GM12878 (cell line): ENCODE results near the gene S1PR1. TPM values are rescaled to one million over a fixed set of nuclear protein-coding genes. Genes with fewer than 3 reads are reported as not detected.

Experiments used
- ATAC-seq: fragments of 200-7000 bp; cut with Tn5 transposase; 3 replicates; pipeline ENCODE4 v1.9.1; 2020; ENCODE audit warnings: mild to moderate bottlenecking, moderate library complexity
- BruUV-seq: library from RNA; stranded (reverse); fragments of 400-500 nt; replicated peaks from 2 replicates; lab custom pipeline; 2021; lab: Mats Ljungman, UMichigan
- CTCF ChIA-PET: fragments of 300-600 bp; sonication (Branson Sonifier 250); formaldehyde crosslinking; extraction: SDS; loops from one replicate; lab custom pipeline; 2021; ENCODE audit warnings: inconsistent platforms; lab: Yijun Ruan, JAX
- POLR2A ChIA-PET: fragments of 350-600 bp; formaldehyde crosslinking; extraction: SDS; loops from one replicate; lab custom pipeline; 2021; ENCODE audit warnings: inconsistent platforms; lab: Charles Lee
- RAD21 ChIA-PET: fragments of 300-600 bp; sonication (Branson Sonifier 250); formaldehyde crosslinking; loops from one replicate; lab custom pipeline; 2023; ENCODE audit warnings: antibody characterized with exemption; ENCODE audit not compliant: unreplicated experiment; lab: Charles Lee
- SMC1A ChIA-PET: fragments of 300-600 bp; sonication (Branson Sonifier 250); formaldehyde crosslinking; loops from one replicate; lab custom pipeline; 2023; ENCODE audit not compliant: unreplicated experiment, uncharacterized antibody; lab: Charles Lee
- DNase-seq: peaks from one replicate; pipeline ENCODE4 v3.0.0-alpha.2; 2011; ENCODE audit warnings: low read depth, low spot score
- FAIRE-seq: peaks from 3 replicates; lab custom pipeline; 2011; peaks lifted over from hg19 to GRCh38; lab: Jason Lieb, UNC
- H2AFZ ChIP-seq: 2 replicates; pipeline ENCODE4 v1.6.0; 2011; ENCODE audit warnings: low read depth, low read length, control low read depth; ENCODE audit not compliant: control insufficient read depth
- H3K27ac ChIP-seq: 2 replicates; pipeline ENCODE4 v1.5.1; 2011; ENCODE audit warnings: control low read depth; ENCODE audit not compliant: control insufficient read depth, insufficient read depth
- H3K27me3 ChIP-seq, 2 experiments: replicated peaks in 1 of 2; 2 replicates each; pipeline versions ENCODE4 v1.6.0 to v1.6.1; 2011; ENCODE audit warnings: low read length in 1 of 2; ENCODE audit not compliant: control insufficient read depth in 2 of 2, insufficient read depth in 2 of 2
- H3K36me3 ChIP-seq, 2 experiments: 2 replicates each; pipeline ENCODE4 v1.5.1; 2011; ENCODE audit warnings: low read length in 1 of 2; ENCODE audit not compliant: control insufficient read depth in 2 of 2, insufficient read depth in 2 of 2
- H3K4me1 ChIP-seq: 2 replicates; pipeline ENCODE4 v1.6.1; 2011; ENCODE audit warnings: mild to moderate bottlenecking, low read length, moderate library complexity, mixed read lengths; ENCODE audit not compliant: control insufficient read depth, insufficient read depth
- H3K4me2 ChIP-seq: 2 replicates; pipeline ENCODE4 v1.6.0; 2011; ENCODE audit warnings: control low read depth; ENCODE audit not compliant: control insufficient read depth, insufficient read depth
- H3K4me3 ChIP-seq: fragments of 200-600 bp; sonication (generic); 2 replicates; pipeline ENCODE4 v1.5.1; 2016
- H3K79me2 ChIP-seq: 2 replicates; pipeline ENCODE4 v1.6.0; 2011; ENCODE audit warnings: low read length; ENCODE audit not compliant: control insufficient read depth, insufficient read depth
- H3K9ac ChIP-seq: 2 replicates; pipeline ENCODE4 v1.8.0; 2011; ENCODE audit warnings: low read length, control low read depth, mixed read lengths; ENCODE audit not compliant: control insufficient read depth, insufficient read depth
- H3K9me3 ChIP-seq: replicated peaks from 3 replicates; pipeline ENCODE4 v1.5.1; 2011; ENCODE audit warnings: mild to moderate bottlenecking, low read length; ENCODE audit not compliant: control insufficient read depth, insufficient read depth
- H4K20me1 ChIP-seq: 2 replicates; pipeline ENCODE4 v1.6.0; 2011; ENCODE audit not compliant: control insufficient read depth, insufficient read depth
- BCL11A ChIP-seq: IDR thresholded peaks from 2 replicates; pipeline ENCODE4 v1.6.1; 2011; ENCODE audit warnings: low read depth, low read length
- BCL3 ChIP-seq: IDR thresholded peaks from 2 replicates; pipeline ENCODE4 v1.6.1; 2011; ENCODE audit warnings: borderline replicate concordance, low read depth, mild to moderate bottlenecking, moderate library complexity, low read length; ENCODE audit not compliant: insufficient read depth, poor library complexity, severe bottlenecking
- CREM ChIP-seq: IDR thresholded peaks from 2 replicates; pipeline ENCODE4 v1.6.1; 2014; ENCODE audit warnings: antibody characterized with exemption, low read depth
- IKZF1 ChIP-seq: fragments of 450-650 bp; conservative IDR thresholded peaks from 2 replicates; pipeline ENCODE4 v1.6.1; 2017; ENCODE audit warnings: antibody characterized with exemption, mild to moderate bottlenecking
- IKZF2 ChIP-seq, 2 experiments: fragments of 450-650 bp; IDR thresholded peaks; 2 replicates each; pipeline ENCODE4 v1.6.1; 2017; ENCODE audit warnings: mild to moderate bottlenecking in 2 of 2, moderate library complexity in 2 of 2
- IRF4 ChIP-seq: IDR thresholded peaks from 2 replicates; pipeline ENCODE4 v1.6.1; 2011; ENCODE audit warnings: low read depth, low read length
- JUNB ChIP-seq: IDR thresholded peaks from 2 replicates; pipeline ENCODE4 v1.6.1; 2016; ENCODE audit warnings: antibody characterized with exemption, mild to moderate bottlenecking
- MTA2 ChIP-seq: fragments of 450-650 bp; IDR thresholded peaks from 2 replicates; pipeline ENCODE4 v1.6.1; 2016; ENCODE audit warnings: low read depth, mild to moderate bottlenecking, moderate library complexity
- NFIC ChIP-seq: IDR thresholded peaks from 2 replicates; pipeline ENCODE4 v1.6.1; 2012; ENCODE audit warnings: low read depth, mild to moderate bottlenecking, inconsistent platforms, low read length, moderate library complexity
- RELB ChIP-seq: fragments of 450-650 bp; IDR thresholded peaks from 2 replicates; pipeline ENCODE4 v1.6.1; 2017; ENCODE audit warnings: low read depth, mild to moderate bottlenecking, moderate library complexity
- REST ChIP-seq: IDR thresholded peaks from 2 replicates; pipeline ENCODE4 v1.6.1; 2012; ENCODE audit warnings: mild to moderate bottlenecking, low read depth, low read length
- ZNF24 ChIP-seq: fragments of 450-650 bp; IDR thresholded peaks from 2 replicates; pipeline ENCODE4 v1.6.1; 2017; ENCODE audit warnings: antibody characterized with exemption, mild to moderate bottlenecking
- ZNF592 ChIP-seq: fragments of 450-650 bp; IDR thresholded peaks from 2 replicates; pipeline ENCODE4 v1.6.1; 2017; ENCODE audit warnings: mild to moderate bottlenecking, moderate library complexity
- WGBS: methylation state at CpG from one replicate; pipeline ENCODE4 v1.1.6; 2016; ENCODE audit warnings: low lambda C conversion rate; ENCODE audit not compliant: insufficient replicate concordance, insufficient coverage; ENCODE audit errors: missing lambda C conversion rate; 5-methylcytosine and 5-hydroxymethylcytosine counted together
- in situ Hi-C: fragments of 300-500 bp; cut with MboI; formaldehyde crosslinking; loops from 9 replicates; pipeline ENCODE4 v1.14.3; 2018; ENCODE audit warnings: mixed read lengths
- intact Hi-C: fragments of 100-400 bp; cut with micrococcal nuclease; formaldehyde crosslinking; loops from one replicate; pipeline ENCODE4 v1.14.2; 2022; ENCODE audit not compliant: unreplicated experiment
- polyA plus RNA-seq, 11 experiments: library from polyadenylated mRNA; depleted of rRNA in 4 of 11; unstranded in 6 of 11; stranded (reverse) in 5 of 11; fragments of >200 nt; fragmentation: Nextera tagmentation in 4 of 11; fragmentation: Illumina TruSeq in 1 of 11; extraction: Ambion mirVana in 4 of 11; extraction: Trizol in 1 of 11; gene quantifications; 1 replicate in 1 of 11; 2 replicates in 10 of 11; pipeline versions ENCODE4 v1.2.1 to v1.2.3, GENCODE V29; 2011 to 2016; ENCODE audit warnings: inconsistent platforms in 2 of 11, missing spikeins in 2 of 11, low read depth in 1 of 11
- total RNA-seq, 4 experiments: library from RNA; depleted of rRNA in 3 of 4; stranded (reverse); fragments of >200 nt in 3 of 4; fragmentation: Illumina TruSeq in 1 of 4; extraction: Trizol in 1 of 4; gene quantifications; 2 replicates each; pipeline versions ENCODE4 v1.2.1 to v1.2.3, GENCODE V29; 2013 to 2021

Gene S1PR1
- total and polyA plus RNA-seq, 10 of the 15 experiments (the other 5 are each of a cell fraction or from before 2014, with no cell fraction given), result 3.8 to 59.4 (median 30.7) TPM

- Histone ChIP-seq H3K9me3 (no peaks in the 10 kb centered on the region), H3K36me3 (no peaks in the 10 kb centered on the region), H3K27ac (peak overlapping the region; percentile 63), H3K4me2 (peak overlapping the region; percentile 80), H3K27me3 (no peaks in the 10 kb centered on the region), H4K20me1 (no peaks in the 10 kb centered on the region), H2AFZ (peak overlapping the region; percentile 68), H3K9ac (no peak overlapping the region), H3K79me2 (no peaks in the 10 kb centered on the region), H3K4me1 (peaks cover 12% of the 10 kb centered on the region), H3K4me3 (no peak overlapping the region)
- intact Hi-C loops (no loop called here), in situ Hi-C loops (no loop called here)
- ATAC-seq (peak; percentile 97), FAIRE-seq (peak; percentile 57), DNase-seq (peak; percentile 67)
- 0% methylated on average over 1 of the region's 1 CpG for WGBS
- POLR2A ChIA-PET, result interaction anchor here (1.2 to 1.7 kb wide), 2 partner anchors 14 to 27 kb away, joined by 3 to 4 read pairs; no protein-coding TSS in a partner anchor
- RAD21 ChIA-PET, result interaction anchor here (1.1 to 2.0 kb wide), 6 partner anchors 14 to 135 kb away, joined by 3 to 7 read pairs (median 4); no protein-coding TSS in a partner anchor
- no TSS peak for BruUV-seq
- SMC1A ChIA-PET, result interaction anchor here (1.6 to 3.1 kb wide), 3 partner anchors 12 to 44 kb away, joined by 7 to 15 read pairs (median 11); no protein-coding TSS in a partner anchor
- CTCF ChIA-PET, result interaction anchor here (0.6 to 3.0 kb wide), 5 partner anchors 13 to 85 kb away, joined by 3 to 14 read pairs (median 3); no protein-coding TSS in a partner anchor
- no peak for TF ChIP-seq REST
- peak; percentile 62 to 74; a peak in 3 of 4 replicates for TF ChIP-seq IKZF2 (IDR thresholded peaks at IDR 0.05)
- peak; percentile 72; the same call in 1 of the 2 replicates for TF ChIP-seq CREM
- peak; percentile 39; the same call in 1 of the 2 replicates for TF ChIP-seq IKZF1
- peak; percentile 28; the same call in 1 of the 2 replicates for TF ChIP-seq ZNF24
- TF ChIP-seq NFIC, result peak; percentile 69; the same call in 1 of the 2 replicates
- peak; percentile 61 for TF ChIP-seq RELB
- TF ChIP-seq ZNF592, result no peak
- TF ChIP-seq JUNB, result peak; percentile 50
- peak; percentile 55; the same call in 1 of the 2 replicates for TF ChIP-seq MTA2
- no peak for TF ChIP-seq BCL3
- peak; percentile 69 for TF ChIP-seq IRF4
- TF ChIP-seq BCL11A, result no peak
Observed at GRCh38 chr1:101221945-101222429, 14.8 kb upstream of the S1PR1 start.
